GM21423 (cell line): ENCODE measurements around the gene LRIG2.
"Not testable (repeated sequence)": the region's sequence is repeated elsewhere in the genome, so short reads cannot be mapped to it uniquely, and the experiment has no call there.

Experiments used
- ATAC-seq: cut with Tn5 transposase; IDR thresholded peaks from one replicate; pipeline ENCODE4 v1.9.1; 2021; ENCODE audit warnings: mild to moderate bottlenecking, moderate library complexity; ENCODE audit not compliant: unreplicated experiment

The LRIG2 gene

GRCh38 chr1:113057006-113057405 is 16.0 kb upstream of the LRIG2 start:
- no peak for ATAC-seq

- ATAC-seq: no peak
Measured at GRCh38 chr1:113058941-113059706, 13.9 kb upstream of the LRIG2 start.

- not testable (repeated sequence) for ATAC-seq
Measured at GRCh38 chr1:113063456-113063855, 9.5 kb upstream of the LRIG2 start.

- ATAC-seq: no peak
Measured at GRCh38 chr1:113072141-113072756, 749 bp upstream of the LRIG2 start.

GRCh38 chr1:113073479-113073950 is 517 bp downstream of the LRIG2 start:
- peak; percentile 18 for ATAC-seq

GRCh38 chr1:113074237-113074636 is 1.2 kb downstream of the LRIG2 start:
- no peak for ATAC-seq

GRCh38 chr1:113077978-113078377 is 5.0 kb downstream of the LRIG2 start:
- ATAC-seq: not testable (repeated sequence)

GRCh38 chr1:113086541-113086940 is 13.5 kb downstream of the LRIG2 start:
- no peak for ATAC-seq

GRCh38 chr1:113088972-113089371 is 16.0 kb downstream of the LRIG2 start:
- ATAC-seq: no peak

GRCh38 chr1:113090051-113090450 is 17.1 kb downstream of the LRIG2 start:
- ATAC-seq: no peak

- ATAC-seq: no peak
Measured at GRCh38 chr1:113091988-113092594, 19.1 kb downstream of the LRIG2 start.

GRCh38 chr1:113094506-113094905 is 21.5 kb downstream of the LRIG2 start:
- ATAC-seq: no peak

GRCh38 chr1:113095790-113096455 is 22.9 kb downstream of the LRIG2 start:
- ATAC-seq: no peak

GRCh38 chr1:113096493-113096892 is 23.5 kb downstream of the LRIG2 start:
- ATAC-seq: no peak

- no peak for ATAC-seq
Measured at GRCh38 chr1:113101588-113101987, 28.6 kb downstream of the LRIG2 start.

GRCh38 chr1:113103048-113103447 is 30.1 kb downstream of the LRIG2 start:
- ATAC-seq: no peak

- no peak for ATAC-seq
Measured at GRCh38 chr1:113103977-113104376, 31.0 kb downstream of the LRIG2 start.

GRCh38 chr1:113106910-113107309 is 33.9 kb downstream of the LRIG2 start:
- no peak for ATAC-seq

GRCh38 chr1:113109908-113110554 is 37.0 kb downstream of the LRIG2 start:
- ATAC-seq: no peak

- no peak for ATAC-seq
Measured at GRCh38 chr1:113118266-113118665, 45.3 kb downstream of the LRIG2 start.

- no peak for ATAC-seq
Measured at GRCh38 chr1:113123737-113124136, 50.7 kb downstream of the LRIG2 start.
